AG09309 (cell line): ENCODE measurements around the gene CEBPG.

ENCODE experiments used
- DNase-seq: peaks from one replicate; pipeline ENCODE4 v3.0.0-alpha.2; 2010; ENCODE audit warnings: low read depth
- H3K4me3 ChIP-seq: 2 replicates; pipeline ENCODE4 v1.5.1; 2011; ENCODE audit warnings: mild to moderate bottlenecking, low read depth, low read length, moderate library complexity; ENCODE audit not compliant: control insufficient read depth
- CTCF ChIP-seq: IDR thresholded peaks from 2 replicates; pipeline ENCODE4 v1.5.1; 2011; ENCODE audit warnings: mild to moderate bottlenecking, low read depth, low read length, inconsistent platforms; ENCODE audit not compliant: insufficient read depth, control insufficient read depth; ENCODE audit errors: missing control alignments

Gene CEBPG

GRCh38 chr19:33370783-33371182, 2.7 kb upstream of the CEBPG start:
- TF ChIP-seq CTCF: no peak
- no peak for DNase-seq
- no peak overlapping the region for H3K4me3 ChIP-seq

GRCh38 chr19:33374236-33374714, 766 bp downstream of the CEBPG start:
- DNase-seq: no peak

GRCh38 chr19:33375156-33375836, 1.8 kb downstream of the CEBPG start:
- peak overlapping the region; percentile 57 for H3K4me3 ChIP-seq
- DNase-seq: no peak
- no peak for TF ChIP-seq CTCF

More at GRCh38 chr19:33374236-33374714, 766 bp downstream of the CEBPG start:
- H3K4me3 ChIP-seq: peak overlapping the region; percentile 57
- TF ChIP-seq CTCF: no peak

DNA sequence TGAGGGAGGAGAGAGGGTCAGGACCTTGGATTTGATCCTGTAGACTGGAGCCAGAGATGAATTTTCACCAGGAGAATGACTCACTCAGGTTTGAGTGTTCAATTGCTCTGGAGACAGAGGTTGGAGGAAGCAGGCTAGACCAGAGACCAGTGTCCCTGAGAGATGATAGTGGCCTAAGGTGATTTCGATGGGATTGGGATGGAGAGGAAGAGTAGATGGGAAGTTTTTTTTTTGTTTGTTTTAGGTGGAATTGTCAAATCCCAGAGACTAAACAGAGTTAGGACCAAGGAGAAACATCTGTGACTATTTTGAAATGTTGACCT, 2.3 kb downstream of the CEBPG start:
- no peak for DNase-seq
- no peak for TF ChIP-seq CTCF
- no peak overlapping the region for H3K4me3 ChIP-seq

GRCh38 chr19:33376423-33376822, 2.9 kb downstream of the CEBPG start:
- no peak for TF ChIP-seq CTCF
- H3K4me3 ChIP-seq: no peak overlapping the region
- DNase-seq: peak; percentile 63

DNA sequence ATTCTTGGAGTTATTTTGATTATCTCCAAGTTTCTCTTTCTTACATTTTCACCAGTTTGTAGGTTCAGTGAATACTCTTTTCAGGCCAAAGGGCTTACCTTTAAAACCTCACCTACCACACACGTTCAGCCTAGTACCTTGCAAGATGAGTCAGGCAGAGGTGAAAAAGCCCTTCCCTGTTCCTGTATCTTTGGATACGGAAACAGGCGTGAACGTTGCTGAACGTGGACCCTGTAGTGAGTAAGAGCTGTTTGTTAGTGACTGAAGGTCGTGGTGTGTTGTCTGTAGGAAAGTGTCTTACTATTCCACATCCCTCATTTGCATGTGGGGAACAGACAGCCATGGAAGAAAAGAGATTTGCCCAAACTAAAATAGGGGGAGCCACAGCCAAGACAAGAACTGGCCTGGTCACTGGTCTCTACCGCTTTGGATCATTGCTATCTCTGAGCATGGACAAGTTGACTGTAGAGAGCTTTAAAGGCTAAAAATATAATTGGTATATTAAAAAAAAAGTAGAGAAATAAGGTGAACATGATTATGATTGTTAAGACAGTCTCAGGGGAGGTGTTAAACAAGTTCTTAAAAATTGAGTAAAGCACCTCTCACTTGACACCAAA, 3.5 kb downstream of the CEBPG start:
- no peak for TF ChIP-seq CTCF
- no peak overlapping the region for H3K4me3 ChIP-seq
- no peak for DNase-seq
